GM18858 (cell line): Measurements from ENCODE around the gene GALM.
A peak's percentile ranks its signal among the peaks of the same experiment; 100 is the strongest.
"Not testable (repeated sequence)": the region's sequence is repeated elsewhere in the genome, so short reads cannot be mapped to it uniquely, and the experiment has no call there.

Source experiments
- ATAC-seq: cut with Tn5 transposase; IDR thresholded peaks from one replicate; pipeline ENCODE4 v1.9.1; 2021; ENCODE audit not compliant: unreplicated experiment

Gene GALM

DNA sequence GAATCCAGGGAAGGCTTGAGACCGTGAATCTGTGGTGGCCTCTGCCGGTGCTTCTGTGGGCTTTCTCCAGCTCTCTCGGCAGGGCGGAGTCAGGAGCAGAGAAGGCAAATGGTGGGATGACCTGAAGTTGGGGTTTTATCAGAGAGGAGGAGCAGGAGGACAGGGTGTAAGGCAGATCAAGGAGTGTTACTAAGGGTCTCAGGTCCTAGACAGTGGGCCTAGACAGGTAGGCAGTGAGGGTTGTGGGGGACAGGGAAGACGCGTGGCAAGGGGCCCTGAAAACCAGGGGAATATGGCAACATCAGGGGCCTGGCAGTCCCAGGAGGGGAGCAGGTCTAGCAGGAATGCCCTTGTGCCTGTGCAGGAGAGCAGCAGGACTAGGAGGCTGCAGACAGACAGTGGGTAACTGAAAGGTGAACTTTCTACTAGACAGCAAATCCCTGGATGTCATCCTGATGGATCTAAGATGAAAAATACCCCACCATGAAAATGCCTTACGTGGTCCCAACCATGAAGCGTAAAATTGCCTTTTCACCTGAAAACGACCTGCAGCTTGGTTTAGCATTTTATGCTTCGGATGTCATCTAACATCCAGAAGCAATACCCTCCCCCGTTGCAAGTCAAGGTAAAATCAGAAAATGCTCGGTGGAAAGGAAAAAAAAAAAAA lies 43.1 kb downstream of the GALM start:
- ATAC-seq: no peak

DNA sequence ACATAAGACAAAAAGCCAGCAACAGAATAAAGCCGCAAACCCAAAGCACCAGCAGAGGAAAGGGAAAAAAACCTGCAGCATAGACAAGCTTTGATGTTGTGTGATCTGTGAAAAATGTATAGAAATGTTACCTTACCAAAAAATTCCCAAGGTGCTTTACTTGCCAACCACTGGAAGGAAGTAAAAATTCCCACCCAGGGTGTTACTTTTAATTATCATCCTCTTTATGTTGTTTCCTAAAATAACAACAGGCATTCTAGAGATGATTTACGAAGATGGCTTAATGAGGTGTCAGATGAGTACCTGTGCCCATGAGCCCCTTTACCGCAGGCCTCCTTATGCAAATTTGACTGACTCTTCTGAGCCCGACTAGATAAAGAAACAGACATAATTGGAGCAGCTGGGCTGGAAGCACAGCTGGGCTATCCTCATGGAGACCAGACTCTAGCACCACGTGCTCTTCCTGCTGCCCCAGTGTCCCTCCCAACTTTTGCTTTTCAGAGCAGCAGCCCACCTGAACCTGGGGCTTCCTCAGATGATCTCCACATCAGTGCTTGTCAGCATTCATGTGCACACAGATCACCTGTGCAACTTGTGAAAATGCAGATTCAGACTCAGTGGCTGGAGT lies 43.8 kb downstream of the GALM start:
- peak; percentile 62 for ATAC-seq

DNA sequence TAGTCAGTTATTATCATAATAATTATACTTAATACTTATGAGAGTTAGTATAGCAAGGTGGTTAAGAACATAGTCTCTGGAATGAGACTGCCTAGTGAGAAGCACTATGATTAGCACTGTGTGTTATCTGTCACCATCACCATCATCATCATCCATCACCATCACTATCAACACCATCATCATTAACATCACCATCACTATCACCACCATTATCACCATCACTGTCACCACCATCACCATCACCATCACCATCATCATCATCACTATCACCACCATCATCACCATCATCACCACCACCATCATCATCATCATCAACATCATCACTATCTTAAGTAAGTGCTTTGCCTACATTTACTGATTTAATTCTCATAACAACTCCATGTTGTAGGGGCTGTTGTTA lies 45.6 kb downstream of the GALM start:
- ATAC-seq: no peak

DNA sequence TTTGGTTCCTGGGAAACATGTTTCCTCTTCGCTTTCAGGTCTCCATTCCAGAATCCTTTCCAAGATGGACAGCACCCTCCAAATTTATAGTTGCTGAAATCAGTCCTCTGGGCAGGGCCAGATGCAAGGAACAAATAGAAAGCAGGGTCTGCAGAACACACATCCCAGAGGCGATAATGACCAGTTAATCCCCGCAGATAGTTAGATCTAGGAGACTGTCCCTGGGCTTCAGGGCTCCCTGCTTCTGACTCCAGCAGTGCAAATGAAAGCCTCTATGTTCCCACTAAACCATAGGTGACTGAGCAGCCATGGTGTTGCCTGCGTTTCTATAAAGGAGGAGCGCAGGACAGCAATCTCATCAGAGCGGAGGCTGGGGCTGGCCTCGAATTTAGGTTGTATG lies 46.5 kb downstream of the GALM start:
- no peak for ATAC-seq

DNA sequence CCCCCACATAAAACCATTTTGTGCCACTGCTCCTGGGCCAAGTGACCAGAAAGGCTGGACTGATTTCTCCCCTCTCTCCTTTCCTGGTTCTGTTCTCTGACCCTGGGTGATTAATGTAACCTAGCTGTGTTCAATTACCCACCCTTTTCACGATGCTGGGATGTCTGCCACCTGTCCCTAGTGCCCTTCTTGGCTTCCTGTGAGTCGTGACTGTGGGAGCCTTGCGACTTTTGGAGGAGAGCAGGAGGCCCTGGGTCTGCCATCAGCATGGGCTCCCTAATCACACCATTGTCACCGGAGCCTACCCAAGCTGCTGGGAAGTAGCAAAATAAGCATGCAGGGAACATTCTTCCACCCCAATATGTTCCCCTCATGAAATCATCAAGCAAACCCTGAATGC lies 47.0 kb downstream of the GALM start:
- no peak for ATAC-seq

DNA sequence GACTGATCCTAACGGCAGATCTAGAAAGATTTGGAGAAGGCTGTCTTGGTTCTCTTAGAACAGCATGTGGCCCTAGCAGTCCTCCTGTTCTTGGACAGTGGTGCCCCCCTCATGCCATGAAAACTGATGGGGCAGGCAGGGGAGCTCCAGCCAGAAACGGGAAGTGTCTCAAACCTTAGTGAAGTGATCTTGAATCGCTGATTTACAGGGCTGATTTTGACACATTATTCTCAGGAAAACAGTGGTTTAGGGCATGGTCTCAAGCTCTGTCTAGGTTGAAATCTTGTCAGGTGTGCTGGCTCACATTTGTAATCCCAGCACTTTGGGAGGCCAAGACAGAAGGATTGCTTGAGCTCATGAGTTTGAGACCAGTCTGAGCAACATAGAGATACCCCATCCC lies 47.4 kb downstream of the GALM start:
- ATAC-seq: no peak

DNA sequence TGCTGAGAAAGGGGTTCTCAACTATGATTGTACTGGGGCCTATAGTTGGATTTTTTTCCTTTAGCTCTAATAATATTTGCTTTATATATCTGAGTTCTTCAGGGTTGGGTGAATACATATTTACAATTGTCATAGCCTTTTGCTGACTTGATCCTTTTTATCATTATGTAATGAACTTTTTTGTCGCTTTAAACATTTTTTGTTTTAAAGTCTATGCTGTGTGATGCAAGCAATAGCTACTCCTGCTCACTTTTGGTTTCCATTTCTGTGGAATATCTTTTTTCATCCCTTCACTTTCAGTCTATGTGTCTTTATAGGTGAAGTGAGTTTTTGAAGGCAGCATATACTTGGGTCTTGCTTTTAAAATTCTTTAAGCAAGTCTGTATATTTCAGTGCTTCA lies 49.0 kb downstream of the GALM start:
- ATAC-seq: not testable (repeated sequence)

DNA sequence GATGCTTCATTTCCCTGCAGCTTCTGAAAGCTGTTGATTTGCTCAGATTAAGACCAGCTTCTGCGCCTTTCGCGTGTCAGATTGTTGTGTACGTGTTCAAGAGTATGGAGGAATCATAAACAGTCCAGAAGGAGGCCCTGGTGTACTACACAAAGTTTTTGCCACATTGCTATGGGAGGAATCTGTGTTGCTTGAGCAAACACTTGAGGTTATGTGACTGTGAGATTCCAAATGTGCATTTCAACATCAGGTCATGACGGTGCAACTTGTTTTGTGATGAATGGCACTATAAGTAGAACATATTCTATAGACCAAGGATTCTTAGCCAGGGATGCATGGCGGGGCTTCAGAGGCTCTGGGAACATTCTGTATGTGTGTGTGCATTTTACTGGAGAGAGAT lies 50.3 kb downstream of the GALM start:
- no peak for ATAC-seq

DNA sequence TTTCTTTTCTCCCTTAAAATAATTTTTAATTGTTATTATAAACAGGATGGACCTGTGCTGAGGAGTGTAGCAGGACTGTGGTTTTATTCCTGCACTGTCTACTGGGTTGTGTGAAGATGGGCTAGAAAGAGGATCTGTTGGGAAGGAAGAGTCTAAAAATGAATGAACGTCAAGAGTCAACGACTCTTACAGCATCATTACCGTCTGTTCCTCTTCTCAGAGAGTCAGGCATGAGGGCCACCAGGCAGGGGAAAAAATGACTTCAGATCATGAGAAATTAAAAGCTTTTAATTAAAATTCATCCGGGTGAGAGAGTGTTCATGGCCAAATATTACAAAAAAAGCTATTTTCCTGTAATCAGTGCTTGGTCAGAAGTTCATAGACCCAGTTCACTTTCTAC lies 52.7 kb downstream of the GALM start:
- no peak for ATAC-seq

DNA sequence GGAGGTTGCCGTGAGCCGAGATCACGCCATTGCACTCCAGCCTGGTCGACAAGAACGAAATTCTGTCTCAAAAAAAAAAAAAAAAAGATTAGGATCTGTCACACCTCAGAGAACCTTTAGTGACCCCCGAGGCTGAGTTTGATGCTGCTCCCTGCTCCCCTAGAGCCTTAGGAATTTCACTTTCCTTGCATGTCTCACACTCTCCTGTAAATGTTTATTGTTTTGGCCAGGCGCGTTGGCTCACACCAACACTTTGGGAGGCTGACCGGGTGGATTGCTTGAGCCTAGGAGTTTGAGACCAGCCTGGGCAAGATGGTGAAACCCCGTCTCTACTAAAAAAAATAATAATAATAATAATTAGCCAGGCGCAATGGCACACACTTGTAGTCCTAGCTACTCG lies 53.8 kb downstream of the GALM start:
- no peak for ATAC-seq

DNA sequence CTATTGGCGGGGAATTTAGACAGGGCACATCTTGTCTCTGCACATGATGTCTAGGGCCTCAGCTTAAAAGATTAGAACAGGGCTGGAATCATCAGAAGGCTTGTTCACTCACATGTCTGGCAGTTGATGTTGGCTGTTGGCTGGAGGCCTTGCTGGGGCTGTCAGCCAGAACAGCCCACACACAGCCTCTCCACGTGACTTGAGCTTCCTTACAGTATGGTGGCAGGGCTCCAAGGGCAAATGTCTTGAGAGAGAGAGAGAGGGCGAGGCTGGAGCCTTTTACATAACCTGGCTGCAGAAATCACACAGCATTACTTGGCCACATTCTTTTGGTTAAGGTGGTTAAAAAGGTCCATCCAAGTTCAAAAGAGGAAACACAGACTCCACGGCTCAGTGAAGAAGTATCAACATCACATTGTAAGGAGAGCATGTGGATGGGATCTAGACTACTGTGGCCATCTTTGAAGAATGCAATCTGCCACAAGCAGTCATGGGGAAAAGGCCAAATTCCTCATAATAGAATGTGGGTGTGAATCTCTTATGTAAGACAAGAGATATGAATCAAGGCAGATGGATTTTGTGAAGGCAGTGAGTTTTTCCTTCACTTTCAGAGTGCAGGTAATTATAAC lies 54.8 kb downstream of the GALM start:
- no peak for ATAC-seq

DNA sequence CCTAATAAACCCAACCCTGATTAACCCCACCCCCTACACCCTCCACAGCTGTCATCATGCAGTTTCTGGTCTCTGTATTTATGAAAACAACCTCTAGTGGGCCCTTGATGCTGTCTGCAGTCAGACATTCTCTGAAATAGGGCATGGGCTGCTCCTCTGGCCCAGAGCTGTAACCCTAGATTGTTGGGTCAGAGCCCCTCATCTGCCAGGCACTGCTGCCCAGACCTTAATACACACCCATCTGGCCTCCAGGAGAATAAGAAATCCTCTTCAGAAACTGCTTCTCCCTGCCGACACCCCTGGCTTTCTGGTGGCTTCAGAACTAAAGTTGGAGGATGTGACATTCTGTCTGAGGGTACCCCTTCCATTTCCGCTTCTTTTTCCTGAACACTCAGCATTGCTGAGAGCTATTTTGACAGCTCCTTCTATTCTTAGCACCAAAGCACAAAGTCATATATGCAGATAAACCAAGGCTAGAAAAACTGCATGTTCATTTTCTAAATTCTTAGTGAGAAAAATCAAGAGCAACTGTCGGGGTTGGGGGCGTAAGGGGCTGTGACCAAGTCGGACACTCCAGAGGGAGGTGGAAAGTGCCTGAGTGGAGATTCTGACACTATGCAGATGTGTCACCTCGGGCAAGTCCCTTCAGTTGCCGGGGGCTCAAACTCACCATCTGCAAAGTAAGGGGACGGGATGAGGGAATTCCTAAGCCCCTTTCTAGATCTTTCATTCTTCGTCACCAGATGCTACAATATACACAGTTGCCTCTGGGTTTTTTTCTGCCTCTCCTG lies 56.6 kb downstream of the GALM start:
- no peak for ATAC-seq

DNA sequence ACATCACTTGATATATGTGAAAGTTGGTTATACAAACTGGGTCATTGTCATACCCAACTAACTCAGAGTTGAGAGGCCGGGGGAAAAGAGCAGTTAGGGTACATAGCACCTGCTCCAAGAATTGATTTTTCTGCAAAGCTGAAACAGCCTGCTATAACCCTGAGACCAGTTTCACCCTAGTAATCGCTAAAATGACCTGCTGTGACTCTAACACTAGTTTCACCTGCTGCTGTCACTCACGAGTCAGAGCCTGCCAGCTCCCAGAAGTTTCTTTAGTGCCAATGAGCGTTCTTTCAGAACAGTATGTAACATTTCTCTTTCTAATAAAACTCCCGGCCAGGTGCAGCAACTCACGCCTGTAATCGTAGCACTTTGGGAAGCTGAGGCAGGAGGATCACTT lies 57.3 kb downstream of the GALM start:
- no peak for ATAC-seq

DNA sequence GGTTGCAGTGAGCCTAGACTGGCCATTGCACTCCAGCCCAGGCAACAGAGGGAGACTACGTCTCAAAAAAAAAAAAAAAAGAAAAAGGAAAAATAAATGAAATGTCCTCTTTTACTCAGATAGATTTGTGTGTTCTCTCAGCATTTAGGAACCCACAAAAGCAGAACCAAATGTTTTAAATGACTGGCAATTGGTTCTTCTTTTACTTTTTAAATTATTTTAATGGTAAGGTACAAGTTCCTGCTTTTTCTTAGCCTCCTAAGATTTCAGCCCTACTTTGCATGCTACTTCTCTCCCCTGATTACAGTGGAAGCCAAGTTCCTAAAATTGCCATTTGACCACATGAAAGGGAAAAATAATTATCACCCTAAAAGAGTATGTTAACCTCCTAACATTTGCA lies 61.7 kb downstream of the GALM start:
- no peak for ATAC-seq

DNA sequence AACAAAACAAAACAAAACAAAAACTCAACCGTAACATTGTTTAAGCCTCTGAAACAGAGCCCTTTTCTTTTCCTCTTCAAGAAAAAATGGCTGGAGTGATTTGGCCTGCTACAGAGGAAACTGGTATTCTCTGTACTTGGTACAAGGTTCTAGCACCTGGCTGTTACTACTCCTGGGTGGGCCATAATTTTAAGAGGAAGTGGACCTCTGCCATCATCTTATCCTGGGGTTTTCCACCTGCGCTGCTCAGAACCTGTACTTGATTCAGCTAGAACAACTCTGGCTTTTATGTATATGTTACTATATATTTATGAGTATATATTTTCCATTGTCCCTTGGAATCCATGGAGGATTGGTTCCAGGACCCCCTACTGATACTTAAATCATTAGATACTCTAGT lies 62.8 kb downstream of the GALM start:
- ATAC-seq: no peak

DNA sequence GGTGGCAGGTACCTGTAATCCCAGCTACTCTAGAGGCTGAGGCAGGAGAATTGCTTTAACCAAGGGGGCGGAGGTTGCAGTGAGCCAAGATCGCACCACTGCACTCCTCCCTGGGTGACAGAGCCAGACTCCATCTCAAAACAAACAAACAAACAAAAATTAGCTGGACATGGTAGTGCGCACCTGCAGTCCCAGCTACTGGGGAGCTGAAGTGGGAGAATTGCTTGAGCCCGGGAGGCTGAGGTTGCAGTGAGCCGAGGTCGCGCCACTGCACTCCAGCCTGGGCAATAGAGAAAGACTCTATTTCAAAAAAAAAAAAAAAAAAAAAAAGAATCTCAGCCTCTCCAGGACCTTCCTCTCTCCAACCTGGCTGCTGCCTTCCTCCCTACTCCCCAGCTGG lies 65.2 kb downstream of the GALM start:
- ATAC-seq: no peak

DNA sequence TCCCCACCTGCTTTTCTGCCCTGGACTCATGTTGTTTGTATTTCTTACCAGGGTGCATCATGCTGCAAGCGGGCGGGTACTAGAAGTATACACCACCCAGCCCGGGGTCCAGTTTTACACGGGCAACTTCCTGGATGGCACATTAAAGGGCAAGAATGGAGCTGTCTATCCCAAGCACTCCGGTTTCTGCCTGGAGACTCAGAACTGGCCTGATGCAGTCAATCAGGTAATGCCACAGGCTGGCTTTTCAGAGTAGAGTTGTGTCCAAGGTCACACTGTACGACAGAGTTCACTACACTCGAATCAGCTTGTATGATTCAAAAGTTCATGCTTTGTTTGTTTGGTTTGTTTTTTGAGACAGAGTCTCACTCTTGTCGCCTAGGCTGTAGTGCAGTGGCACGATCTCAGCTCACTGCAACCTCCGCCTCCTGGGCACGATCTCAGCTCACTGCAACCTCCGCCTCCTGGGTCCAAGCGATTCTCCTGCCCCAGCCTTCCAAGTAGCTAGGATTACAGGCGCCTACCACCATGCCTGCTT lies 65.8 kb downstream of the GALM start:
- ATAC-seq: no peak

DNA sequence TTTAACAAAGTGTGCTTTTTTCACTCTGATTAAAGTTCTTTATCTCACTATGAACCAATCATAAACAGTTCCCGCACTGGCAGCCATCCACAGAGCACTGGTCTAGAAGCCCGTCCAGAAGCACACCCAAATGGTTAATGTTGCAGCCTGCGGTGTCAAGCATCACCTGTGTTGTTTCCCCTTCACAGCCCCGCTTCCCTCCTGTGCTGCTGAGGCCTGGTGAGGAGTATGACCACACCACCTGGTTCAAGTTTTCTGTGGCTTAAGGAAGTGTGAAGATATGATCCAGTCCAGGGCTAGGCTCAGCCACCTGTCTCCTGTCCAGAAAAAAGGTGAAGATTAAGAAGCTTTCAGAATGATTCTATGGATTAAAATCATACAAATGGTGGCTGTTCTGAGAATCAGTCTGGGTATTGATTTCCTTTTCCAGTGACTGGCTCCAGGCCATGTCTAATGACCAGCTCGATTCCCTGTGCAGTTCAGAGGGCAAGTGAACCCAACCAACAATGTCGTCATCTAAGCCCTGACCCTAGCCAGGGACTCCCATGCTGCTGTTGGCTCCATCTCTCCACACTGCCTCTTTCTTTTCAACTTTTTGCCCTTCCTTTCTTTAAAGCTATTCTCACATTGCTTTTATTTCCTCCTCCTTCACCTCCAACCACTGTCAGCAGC lies 67.5 kb downstream of the GALM start:
- ATAC-seq: no peak

DNA sequence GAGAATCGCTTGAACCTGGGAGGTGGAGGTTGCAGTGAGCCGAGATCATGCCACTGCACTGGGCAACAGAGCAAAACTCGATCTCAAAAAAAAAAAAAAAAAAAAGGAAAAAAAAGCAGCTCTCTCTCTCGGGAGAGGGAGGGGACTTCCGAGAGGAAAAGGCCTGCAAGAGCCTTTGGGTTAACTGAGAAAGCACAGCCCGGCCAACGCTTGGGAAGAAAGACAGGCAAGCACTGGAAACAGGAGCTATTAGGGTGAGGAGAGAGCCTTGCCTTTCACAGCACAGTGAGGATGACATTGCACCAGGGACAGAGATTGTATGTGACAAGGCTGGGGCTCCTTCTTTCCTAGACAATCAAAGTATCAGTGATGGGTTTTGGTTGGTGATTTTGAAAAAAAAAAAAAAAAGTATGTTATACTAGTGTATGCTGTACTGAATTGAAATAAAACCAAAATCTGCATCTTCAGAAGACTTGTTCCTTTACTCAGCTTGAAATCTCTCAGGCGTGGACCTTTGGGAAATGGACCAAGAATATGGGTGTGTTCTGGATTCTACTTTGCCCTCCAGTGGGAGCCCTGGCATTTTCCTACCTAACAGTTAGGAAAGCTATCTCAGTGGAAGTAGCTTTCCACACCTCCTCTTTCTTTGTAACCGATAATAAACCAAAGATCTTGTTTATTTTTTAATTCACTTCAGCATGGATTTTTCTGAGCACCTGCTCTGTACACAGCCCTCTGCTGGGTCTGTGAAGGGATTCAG lies 68.6 kb downstream of the GALM start:
- no peak for ATAC-seq

DNA sequence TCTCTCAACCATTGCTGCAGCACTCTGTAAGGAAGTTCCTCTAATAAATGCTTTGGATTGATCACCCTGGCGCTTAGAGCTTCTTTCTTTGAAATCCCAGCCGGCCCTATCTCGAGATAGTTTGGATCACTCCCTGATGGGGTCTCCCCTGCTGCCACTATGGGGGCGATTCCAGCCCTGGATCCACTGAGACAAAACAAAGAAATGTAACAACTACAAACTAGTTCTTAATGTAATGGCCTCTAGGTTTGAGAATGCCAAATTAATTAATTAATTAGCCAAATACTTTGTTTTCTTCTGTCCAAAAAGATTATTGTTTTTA lies 70.0 kb downstream of the GALM start:
- no peak for ATAC-seq
